Erythroblast (primary cell): Measurements from ENCODE around the gene ITPKB.
"Not testable (repeated sequence)": the region's sequence is repeated elsewhere in the genome, so short reads cannot be mapped to it uniquely, and the experiment has no call there.

ENCODE experiments used
- GATA1 ChIP-seq: IDR thresholded peaks from 2 replicates; pipeline ENCODE4 v1.6.1; 2011; ENCODE audit warnings: low read depth, mild to moderate bottlenecking, control low read depth, low read length, moderate library complexity
- POLR2A ChIP-seq: IDR thresholded peaks from 2 replicates; pipeline ENCODE4 v1.6.1; 2011; ENCODE audit warnings: mild to moderate bottlenecking, low read length

DNA sequence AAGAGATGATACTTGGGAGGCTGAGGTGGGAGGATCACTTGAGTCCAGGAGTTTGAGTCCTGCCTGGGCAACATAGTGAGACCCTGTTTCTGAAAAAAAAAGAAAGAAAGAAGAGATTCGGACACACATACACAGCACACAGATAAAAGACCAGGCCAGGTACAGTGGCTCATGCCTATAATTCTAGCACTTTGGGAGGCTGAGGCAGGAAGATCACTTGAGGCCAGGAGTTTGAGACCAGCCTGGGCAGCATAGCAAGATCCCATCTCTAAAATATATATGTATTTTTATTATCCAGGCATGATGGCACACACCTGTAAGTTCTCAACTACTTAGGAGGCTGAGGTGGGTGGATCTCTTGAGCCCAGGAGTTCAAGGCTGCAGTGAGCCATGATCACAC, 121.4 kb downstream of the ITPKB start:
- TF ChIP-seq POLR2A, GATA1: not testable (repeated sequence)
